Measurements from ENCODE around the gene HAGH.
"Not testable (repeated sequence)": the region's sequence is repeated elsewhere in the genome, so short reads cannot be mapped to it uniquely, and the experiment has no call there.

The HAGH gene

DNA sequence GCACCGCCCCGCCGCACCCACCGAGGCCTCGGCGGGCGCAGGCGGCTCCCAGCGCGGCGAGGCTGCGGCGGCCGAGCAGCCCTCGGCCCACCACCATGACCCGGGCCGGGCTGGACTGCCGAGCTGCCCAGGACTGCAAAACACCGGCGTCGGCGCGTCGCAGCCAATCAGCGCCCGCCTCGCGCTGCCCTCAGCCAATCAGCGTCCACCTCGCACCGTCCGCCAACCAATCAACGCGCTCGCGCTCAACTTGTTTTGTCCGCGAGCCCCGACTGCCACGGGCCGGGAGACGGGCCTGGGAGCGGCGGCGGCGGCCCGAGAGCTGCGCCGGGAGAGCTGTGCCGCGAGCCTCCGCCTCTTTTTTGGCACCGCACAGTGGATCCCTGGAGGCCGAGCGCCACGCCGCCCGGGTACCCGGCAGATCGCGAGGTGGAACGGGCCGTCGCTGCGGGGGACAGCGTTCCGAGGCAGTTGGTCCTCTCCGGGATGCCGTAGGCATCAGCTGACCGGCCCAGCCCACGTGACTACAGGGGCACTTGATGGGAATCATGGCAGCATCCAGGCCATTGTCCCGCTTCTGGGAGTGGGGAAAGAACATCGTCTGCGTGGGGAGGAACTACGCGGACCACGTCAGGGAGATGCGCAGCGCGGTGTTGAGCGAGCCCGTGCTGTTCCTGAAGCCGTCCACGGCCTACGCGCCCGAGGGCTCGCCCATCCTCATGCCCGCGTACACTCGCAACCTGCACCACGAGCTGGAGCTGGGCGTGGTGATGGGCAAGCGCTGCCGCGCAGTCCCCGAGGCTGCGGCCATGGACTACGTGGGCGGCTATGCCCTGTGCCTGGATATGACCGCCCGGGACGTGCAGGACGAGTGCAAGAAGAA is at the start of gene HAGH, which contains the start of gene FAHD1:
HAGH (minus strand) TSS at position 135 of the 883 bp plus-strand sequence; CDS start at position 97, 38 bp downstream.
FAHD1 (plus strand) TSS at position 516 of the 883 bp plus-strand sequence; CDS start at position 549, 33 bp downstream.
- DNase-seq, result peak; percentile 94

DNA sequence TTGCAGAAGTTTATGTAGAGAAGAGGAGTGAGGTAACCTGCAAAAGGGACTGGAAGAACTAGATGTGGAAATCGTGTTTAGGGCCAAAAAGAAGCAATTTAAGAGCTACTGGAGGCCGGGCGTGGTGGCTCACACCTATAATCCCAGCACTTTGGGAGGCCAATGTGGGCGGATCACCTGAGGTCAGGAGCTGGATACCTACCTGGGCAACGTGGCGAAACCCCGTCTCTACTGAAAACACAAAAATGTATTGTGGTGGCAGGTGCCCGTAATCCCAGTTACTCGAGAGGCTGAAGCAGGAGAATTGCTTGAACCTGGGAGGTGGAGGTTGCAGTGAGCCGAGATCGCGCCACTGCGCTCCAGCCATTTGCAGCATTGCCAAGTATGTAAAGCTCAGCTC is 49.4 kb upstream of the HAGH start:
- not testable (repeated sequence) for DNase-seq

DNA sequence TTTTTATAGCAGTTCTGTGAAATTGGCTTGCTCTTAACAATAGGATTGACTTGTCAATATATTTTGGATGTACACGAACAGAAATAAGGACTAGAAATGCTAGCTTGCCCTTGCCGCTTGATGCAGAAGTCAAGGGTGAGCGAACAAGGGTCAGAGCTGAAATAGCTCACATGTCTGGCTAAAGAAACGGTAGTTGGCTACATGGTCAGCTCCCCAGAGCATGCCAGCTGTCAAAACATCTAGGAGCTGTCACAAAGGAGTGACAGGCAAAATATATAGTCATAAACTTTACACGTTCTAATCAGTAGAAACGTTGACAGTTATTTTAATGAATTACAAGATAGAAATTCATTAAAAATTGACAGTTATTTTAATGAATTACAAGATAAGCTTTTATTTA is 48.2 kb upstream of the HAGH start:
- no peak for DNase-seq

DNA sequence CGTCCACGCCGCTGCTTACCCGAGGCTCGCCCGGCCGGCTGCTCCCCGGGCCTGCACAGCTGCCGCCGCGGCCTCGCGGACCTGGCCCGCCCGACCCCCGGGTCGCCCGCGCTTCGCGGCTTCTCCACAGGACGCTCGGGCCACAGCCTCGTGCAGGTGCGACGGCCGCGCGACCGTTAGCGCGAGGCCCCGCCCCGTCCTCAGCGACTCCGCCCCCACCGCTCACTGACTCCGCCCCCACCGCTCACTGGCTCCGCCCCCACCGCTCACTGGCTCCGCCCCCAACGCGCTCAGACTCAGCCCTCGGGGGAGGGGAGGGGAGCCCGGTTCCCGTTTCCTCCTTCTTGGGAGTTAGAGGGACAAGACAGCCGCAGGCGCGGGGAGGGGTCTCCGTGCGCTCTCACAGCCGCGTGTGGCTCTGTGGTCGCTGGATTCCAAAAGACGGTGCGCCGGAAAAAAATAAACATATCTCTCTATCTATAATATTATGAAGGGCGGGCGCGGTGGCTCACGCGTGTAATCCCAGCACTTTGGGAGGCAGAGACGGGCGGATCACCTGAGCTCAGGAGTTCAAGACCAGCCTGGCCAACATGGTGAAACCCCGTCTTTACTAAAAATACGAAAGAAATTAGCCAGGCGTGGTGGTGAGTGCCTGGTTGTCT is 45.5 kb upstream of the HAGH start, which contains the start of gene MEIOB:
MEIOB (minus strand) TSS at position 191 of the 662 bp plus-strand sequence. CDS start 3,989 bp downstream, outside the sequence.
- DNase-seq, result no peak

DNA sequence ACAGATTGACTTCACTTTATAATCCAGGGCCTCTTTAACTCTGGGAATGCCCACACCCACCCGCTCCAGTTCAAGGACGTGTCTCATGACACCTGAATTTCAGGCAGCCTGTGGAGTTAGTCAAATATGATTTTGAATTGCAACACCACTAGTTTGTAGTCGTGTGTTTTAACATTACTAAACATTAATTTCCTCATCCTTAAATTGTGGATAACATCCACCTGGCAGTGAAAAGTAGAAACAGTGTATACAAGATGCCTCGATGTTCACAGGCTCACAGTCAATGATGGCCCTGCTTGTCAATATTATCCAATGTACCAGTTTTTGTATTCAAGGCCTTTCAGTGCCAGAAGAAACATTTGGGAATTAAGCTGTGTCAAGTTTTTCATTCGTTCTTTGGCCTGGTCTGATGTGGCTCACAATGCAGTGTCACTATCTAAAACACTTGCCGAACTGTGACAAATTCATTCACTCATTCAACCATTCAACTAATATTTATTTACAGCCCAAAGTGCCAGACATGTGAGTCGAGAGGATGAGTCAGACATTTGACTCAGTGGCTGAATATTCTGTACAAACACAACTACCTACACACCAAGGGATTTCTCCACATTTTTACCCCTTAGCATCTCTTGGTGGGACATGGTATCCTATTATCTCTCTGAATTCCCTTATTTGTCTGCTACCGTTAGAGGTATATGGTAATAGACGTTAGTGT is 43.9 kb upstream of the HAGH start:
- DNase-seq, result peak; percentile 75

DNA sequence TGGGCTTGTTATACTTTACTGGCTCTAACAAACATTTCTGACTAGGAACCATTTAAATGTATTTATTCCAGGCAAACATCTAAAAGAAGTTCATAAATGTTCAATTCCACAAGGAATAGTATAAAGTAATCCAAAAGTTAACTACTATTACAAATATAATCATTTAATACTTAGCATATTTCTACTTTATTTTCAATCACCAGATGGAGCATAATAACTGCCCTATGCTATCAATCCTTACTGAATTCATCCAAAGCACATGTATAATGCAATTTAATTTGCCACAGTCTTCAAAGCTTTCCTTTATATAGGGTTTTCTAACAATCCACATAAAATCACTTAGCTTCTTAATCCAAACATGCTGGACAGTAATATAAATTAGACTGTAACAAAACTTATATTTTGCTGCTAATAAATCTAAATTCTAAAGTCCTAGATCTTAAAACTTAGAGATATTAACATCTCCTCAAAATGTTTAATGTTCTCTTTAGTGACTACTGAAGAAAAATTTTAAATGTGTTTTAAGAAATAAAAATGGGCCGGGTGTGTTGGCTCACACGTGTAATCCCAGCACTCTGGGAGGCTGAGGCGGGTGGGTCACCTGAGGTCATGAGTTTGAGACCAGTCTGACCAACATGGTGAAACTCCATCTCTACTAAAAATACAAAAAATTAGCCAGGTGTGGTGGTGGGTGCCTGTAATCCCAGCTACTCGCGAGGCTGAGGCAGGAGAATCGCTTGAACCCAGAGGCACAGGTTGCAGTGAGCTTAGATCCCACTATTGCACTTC is 39.5 kb upstream of the HAGH start:
- no peak for DNase-seq

DNA sequence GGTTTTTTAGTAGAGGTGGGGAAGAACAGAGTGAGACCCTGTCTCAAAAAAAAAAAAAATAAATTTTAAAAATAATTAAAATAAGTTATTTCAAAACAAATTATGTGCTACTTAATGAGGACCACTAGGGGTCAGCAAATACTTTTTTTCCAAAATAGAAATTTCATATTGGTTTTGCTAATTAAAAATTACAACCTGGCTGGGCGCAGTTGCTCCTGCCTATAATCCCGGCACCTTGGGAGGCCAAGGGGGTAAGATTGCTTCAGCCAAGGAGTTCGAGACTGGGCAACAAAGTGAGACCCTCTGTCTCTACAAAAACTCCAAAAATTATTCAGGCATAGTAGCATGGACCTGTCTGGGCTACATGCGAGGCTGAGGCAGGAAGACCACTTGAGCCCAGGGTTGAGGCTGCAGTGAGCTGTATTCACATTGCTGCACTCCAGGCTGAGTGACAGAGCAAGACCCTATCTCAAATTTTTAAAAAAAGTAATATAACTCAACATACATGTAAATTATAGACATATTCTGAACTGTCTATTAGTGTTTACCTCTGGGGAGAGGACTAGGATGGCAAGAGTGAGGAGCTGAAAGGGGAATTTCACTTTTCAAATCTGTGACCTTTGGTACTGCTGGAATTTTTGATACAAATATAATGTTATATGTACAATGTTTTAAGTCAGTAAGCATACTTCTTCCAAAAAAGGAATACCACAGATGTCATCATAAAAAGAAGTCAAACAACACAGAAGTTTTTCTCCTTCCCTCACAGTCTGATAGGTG is 37.2 kb upstream of the HAGH start:
- peak; percentile 13 for DNase-seq

DNA sequence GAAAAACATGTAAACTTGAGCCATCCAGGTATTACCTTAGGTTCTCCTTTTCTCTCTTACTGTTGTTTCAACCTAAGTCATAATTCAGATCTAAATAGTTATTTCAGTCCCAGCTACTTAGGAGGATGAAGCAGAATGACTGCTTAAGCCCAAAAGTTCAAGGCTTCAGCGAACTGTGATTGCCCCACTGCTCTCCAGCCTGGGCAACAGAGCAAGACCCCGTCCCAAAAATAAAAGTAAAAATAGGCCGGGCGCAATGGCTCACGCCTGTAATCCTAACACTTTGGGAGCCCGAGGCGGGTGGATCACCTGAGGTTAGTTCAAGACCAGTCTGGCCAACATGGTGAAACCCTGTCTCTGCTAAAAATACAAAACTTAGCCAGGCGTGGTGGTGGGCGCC is 35.8 kb upstream of the HAGH start:
- DNase-seq, result no peak

DNA sequence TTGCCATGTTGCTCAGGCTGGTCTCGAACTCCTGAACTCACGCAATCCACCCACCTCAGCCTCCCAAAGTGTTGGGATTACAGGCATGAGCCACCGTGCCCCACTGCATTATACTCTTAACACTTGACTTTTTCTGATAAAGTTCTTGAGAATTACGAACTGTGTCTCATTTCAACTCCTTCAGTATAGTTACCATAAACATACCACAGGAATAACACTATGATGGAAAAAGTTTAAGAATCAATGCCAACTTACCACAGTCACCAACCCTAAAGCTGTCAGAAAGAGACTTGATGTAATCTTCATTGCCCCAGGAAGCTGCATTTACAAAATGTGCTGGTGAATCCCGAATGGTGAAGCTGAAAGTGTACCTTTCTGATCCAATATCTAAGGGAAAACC is 35.1 kb upstream of the HAGH start:
- DNase-seq, result no peak

DNA sequence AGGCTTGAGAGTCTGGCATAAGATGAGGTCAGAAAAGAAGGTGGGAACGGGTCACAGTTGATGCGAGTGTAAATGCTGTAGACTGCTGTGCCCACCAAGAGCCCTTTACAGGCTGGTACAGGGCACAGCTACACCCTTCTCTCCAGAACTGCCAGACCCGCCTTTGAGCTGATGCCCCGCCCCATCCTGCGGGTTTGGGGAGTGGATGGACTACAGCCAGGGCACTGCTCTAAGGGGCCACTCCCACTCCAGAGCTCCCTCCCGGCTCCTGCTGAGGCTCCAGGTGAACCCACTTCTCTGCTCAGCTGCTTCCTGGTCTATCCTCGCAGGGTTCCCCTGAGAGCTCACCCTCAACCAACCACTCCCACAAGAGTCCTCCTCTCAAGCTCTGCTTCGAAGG is 33.0 kb upstream of the HAGH start:
- no peak for DNase-seq

DNA sequence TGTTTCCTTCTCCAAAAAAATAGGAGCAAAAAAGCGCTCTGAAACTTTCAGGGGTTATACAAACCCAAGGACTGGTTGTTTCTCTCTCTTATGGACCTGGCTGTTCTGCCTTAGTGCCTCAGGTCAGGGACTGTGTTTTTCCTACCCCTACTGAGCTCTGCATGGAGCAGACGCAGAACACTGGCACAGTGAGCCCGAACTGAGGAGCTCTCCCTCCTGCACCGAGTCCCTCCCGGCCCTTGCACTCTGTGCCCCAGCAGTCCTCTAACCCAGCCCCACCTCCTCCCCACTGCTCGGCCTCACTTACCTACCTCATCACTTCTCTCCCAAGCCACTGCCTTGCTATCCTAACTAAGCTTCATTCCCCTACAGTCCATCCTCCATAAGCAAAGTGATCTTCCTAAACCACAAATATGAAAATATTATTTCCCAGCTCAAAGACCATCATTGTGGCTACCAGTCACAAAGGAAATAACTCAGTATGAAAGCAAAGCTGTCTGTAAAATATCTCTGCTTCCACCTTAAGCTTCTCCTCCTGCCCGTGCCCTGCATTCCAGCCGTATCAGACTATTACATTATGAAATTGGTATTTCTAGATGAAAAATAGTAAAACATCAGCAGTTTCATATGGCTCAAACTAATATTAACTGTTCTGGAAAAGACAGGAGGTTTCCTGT is 31.7 kb upstream of the HAGH start:
- no peak for DNase-seq

DNA sequence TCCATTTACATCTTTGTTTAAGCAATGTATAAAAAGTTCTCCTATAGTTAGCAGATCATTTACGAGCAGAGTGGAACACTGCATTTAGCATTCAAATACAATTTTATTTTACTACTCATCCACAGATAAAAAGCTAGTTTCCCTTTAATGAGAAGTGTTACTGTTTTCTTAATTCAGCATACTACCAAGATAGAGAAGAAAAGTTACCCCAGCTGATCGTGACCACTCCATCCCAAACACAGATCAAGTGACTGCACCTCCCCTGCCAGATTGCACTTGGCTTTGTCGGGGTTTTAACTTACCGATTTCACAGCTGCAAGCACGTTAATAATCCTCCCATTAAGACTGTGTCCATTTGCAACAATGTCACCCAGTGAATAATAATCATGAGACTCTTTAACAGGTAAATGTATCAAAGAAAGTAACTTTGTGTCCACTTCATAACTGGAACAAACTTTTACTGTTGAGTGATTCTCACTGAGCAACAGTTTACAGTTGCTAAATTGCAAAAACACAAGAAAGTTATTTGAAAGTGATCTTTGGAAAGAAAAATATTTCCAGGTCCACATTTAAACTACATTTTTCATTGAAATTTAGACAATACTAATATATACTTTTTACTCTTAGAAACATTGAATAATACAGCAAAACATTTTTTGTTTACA is 30.9 kb upstream of the HAGH start:
- no peak for DNase-seq

DNA sequence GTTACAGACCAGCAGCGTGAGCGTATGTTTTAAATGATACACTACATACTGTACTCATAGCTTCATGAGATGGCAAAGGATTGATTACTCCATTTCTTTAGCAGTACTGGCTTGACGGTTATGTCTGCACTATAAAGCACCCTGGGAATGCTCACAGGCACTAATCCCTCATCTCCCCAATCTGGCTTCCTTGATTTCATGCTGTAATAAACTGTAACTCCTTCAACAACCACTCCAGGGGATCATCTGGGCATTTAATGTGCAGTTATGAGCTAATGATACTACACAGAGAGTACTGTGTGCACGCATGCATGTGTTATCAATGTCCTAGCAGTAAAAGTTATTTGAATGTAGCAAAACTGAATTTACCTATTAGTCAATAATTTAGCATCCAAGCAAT is 25.2 kb upstream of the HAGH start:
- no peak for DNase-seq

DNA sequence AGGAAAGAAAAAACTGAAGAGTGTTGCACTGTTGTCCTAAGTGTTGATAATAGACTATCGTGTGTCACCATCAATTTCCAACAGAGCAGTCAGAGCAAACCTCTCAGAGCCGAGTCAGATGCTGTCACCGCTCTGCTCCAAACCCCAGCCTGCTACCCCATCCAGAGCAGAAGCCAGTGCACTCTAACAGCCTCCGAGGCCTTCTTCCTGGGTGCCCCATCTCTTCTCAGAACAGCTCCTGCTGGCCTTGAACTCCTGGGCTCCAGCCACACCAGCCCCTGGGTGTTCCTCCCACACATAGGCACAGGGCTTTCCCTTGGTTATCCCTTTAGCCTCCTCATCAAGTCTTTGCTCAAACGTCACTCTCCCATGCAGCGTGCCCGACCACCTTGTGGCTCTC is 24.4 kb upstream of the HAGH start:
- DNase-seq, result no peak

DNA sequence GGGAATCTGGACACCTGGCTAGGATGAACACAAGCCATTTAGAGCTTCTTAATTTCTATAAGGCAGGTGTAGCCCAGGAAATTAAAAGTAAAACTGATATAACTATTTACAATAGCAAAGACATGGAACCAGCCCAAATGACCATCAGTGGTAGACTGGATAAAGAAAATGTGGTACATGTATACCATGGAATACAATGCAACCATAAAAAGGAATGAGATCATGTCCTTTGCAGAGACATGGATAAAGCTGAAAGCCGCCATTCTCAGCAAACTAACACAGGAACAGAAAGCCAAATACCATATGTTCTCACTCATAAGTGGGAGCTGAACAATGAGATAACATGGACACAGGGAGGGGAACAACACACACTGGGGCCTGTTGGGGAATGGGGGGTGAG is 19.8 kb upstream of the HAGH start:
- DNase-seq, result no peak

DNA sequence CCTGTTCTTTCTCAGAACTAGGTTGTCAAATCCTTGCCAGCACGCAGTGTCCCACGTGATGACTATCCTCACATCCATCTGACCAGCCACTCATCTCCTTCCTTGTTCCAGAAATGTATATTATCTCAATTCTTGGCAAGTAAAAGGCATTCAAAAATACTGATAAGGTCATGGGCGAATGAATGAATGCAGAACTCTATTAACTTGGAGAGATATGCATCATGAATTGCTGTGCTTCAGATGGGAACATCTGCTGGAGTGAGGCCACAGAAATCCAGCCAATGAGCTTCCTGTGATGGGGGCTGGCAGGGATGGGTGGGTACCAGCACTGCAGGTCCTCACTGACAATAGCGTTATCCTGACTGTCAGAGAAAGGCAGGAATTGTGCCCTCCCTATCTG is 19.4 kb upstream of the HAGH start:
- no peak for DNase-seq

DNA sequence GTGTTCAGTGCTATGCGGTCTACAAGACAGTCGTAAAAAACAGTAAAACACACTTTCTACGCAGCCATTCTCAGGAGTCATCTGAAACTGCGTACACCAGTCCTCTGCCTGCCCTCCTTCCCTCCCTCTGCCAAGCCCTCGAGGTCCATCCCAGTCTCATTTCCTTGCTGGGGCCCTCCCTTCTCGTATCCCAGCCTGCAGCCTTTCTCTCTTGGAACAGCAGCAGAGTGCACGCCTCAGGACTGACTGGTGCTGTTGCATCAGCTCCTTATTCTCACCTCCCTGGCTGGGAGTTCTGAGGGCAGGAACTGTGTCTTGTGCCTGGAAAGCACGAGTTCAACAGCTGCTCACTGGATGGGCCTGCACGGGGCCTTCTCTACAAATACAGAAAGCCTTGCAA is 12.9 kb upstream of the HAGH start:
- no peak for DNase-seq

DNA sequence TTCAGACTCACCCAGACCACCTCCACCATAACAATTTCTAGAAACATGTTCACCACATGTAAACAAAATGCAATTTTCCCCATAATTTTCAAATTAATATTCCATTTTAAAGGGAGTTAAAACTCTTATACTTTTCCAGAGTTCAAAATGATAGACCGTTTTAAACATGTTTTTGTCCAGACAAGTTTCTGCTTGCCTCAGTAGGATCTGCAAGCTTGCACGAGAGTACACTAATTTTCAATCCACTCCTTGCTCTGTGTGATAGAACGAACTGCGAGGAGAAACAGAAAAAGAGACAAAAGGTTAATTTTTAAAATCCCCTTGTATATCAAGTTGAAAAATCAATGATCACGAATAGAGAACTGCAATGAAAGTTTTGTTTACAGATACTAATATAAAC is 7.5 kb upstream of the HAGH start:
- DNase-seq, result no peak

DNA sequence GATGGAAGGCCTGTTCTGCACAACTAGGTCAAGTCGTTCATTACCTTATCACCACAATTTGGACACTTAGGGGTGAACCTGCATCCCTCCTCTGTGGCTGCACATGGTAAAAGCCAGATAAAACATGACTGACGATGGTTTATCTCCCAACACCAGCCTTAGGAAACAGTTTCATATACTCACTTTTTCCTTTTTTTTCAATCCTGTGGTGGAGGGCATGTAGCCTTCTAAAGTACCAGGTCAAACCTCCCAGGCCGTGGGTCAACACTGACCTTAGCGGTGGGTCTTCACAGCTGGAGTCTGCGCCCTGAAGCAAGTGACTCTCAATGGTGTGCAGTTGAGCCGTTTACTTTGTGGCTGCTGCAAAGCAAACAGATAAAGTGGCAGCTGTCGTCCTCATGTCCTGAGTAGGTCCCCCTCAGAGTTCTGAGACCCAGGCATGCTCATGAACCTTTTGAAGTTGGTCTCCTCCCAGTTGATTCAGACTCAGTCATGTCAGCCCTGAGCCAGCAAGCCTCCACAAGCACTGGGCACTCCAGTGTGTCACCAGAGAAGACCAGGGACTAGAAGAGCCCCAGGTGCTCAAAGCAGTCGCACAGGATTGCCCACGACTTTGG is 6.3 kb upstream of the HAGH start:
- no peak for DNase-seq

Data from HCEC 1CT (cell line).